HG03039 (cell line): ENCODE data around the gene SLC25A21.

Source experiments
- ATAC-seq: cut with Tn5 transposase; IDR thresholded peaks from one replicate; pipeline ENCODE4 v1.9.1; 2021; ENCODE audit warnings: mild to moderate bottlenecking, moderate library complexity; ENCODE audit not compliant: unreplicated experiment

Gene SLC25A21

DNA sequence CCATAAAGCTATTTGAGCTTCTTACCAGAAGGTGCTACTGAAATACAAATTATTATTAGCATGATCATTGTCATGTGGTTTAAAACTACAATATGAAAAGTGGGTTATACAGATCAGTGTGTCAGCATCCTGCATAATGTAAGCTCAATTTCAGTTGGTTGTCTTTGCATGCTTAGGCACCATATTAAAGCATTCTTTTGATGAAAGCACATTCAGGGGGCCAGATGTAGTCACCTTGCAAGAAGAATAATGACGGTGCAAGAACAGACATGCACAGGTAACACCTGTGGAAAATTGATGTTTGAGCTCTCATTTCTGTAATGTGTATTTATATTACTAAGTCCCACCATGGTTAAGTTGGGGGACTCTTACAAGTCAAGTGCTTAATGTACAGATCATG, 386.9 kb downstream of the SLC25A21 start:
- ATAC-seq: no peak

DNA sequence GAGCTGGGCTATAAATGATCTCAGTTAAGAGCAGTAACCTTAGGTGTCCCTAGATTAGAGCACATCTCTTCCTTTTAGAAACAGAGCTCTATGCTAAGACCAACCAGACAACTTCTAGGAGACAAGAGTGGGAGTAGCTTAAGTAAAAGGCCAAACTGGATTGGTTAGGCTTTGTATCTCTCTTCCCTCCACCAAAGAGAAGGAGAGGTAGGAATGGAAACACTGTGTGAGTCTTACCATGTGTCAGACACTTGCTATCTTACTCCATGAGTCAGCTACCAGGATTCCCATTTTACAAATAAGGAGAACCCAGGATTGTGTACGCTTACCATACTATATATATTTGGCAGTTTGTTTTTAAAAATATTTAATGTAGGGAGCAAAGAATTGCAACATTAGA, 387.9 kb downstream of the SLC25A21 start:
- ATAC-seq: no peak

DNA sequence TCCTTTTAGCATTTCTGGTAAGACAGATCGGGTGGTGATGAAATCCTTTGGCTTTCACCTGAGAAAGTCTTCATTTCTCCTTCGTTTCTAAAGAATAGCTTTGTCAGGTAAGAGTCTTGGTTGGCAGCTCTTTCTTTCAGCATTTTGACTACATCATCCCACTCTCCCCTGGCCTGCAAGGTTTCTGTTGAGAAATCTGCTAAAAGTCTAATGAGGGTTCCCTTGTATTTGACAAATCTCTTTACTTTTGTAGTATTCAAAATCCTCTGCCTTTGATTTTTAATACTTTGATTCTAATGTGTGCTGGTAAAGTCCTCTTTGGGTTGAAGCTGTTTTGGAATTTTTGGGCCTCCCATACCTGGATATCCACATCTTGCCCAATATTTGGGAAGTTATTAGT, 390.5 kb downstream of the SLC25A21 start:
- no peak for ATAC-seq

DNA sequence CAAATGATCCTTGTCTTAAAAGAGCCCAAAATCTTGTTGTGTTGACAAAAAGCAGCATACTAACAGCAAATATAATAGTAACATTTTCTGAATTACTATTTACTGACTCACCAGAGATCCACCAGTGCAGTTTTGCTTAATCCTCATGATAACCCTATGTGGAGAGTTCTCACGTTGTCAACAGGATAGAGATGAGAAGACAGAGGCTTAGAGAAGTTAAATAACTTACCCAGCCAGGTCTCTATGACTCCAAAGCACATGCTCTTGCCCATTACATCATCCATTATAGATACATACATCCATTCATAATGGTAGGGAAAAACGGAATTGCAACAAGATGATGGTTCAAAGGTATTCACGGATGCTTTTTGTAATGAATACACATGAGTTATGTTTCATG, 398.8 kb downstream of the SLC25A21 start:
- no peak for ATAC-seq

DNA sequence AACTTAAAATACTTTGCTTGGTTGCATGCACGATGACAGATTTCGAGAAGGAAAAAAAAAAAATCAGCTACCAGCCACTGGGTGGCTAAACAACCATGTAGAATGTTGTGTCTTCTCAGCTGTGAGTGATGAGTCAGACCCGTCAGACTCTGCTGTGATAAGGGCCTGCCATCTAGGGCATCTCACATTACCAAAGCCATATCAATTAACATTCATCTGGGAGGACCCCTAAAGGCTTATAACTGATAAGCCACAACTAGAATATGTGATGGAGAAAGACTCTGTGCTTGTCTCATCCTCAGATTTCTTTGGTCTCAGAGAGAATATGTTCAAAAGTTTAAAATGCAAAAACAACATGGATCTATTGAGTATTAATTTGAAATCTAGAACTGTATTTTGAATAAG, 399.3 kb downstream of the SLC25A21 start:
- ATAC-seq: no peak

DNA sequence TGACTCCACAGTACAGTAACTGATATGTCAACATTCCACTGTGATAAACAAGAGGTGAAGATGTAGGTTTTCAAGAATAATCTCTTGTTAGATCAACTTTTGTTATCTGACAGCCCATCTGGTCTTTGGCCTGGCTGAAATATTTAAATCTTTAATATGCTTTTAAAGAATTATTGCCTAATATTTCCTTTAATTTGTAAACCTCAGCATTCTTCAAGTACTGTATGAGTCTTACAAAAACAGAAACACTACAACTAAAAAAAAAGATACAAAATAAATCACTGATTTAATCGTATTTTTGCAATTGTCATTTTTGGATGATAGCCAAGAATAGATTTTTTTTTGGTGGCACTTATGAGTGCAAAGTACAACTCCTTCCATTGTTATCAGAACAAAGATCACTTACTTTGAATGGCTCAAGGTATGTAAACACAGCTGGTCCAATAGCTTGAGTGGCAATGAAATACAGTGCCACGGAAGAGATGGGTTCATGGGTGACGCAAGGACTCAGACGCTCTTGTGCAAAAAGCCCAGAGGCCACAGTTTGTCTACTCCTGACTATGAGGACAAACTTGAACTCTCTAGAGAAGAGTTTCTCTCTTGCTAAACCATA, 401.3 kb downstream of the SLC25A21 start:
- no peak for ATAC-seq

DNA sequence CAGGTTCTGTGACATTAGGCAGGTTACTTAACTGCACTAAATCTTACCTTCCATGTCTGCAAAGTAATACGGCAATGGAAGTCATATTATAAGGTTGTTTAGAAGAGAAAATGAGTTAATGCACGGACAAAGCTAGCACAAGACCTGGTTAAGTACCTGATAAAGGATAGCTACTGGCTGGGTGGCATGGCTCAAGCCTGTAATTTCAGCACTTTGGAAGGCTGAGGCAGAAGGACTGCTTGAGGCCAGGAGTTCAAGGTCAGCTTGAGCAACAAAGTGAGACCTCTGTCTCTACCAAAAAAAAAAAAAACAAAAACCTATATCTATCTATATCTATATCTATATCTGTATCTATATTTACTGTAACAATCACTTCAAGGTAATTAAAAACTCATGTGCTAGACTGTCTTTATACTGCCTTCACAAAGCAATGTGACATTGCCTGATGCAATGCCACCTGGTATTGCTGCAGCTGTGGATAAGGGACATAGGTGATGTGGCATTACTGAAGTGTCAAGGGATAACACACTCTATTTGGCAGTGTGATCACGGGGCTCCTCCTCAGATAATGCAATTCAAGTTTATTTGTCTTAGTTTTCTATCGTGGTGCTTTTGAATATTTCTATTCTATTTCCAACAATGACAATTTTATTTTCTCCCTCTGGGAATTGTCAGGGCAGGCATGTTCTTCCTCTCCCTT, 403.6 kb downstream of the SLC25A21 start:
- no peak for ATAC-seq

DNA sequence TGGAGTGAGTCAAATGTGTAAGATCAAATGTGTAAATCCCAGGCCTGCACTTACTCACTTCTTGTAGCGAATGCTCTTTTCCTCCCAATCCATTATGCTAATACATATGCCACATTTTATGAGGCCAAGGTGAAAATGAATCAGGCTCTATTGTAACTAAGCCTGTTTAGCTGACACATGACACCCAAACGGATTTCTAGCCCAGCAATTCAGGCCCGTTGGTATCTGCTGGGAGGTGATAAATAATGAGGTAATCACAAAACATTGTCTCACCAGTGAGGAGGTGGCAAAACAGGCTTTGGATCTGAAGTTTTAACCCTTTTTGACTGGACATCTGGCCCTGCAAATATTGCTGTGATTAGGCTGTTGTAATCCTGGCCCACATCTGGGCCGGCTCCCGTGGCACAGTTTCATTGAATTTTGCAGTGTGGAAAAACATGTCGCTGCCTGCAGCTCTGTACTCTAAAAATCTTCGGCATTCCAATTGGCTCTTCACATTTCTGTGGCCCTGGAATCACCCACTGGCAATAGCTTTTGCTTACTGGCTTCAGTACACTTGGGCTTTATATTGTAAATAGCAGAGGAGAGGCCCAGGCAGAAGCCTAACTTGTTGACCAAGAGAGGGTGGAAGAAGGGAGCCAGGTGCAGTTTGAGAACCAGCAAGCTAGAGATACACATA, 404.7 kb downstream of the SLC25A21 start:
- ATAC-seq: no peak

DNA sequence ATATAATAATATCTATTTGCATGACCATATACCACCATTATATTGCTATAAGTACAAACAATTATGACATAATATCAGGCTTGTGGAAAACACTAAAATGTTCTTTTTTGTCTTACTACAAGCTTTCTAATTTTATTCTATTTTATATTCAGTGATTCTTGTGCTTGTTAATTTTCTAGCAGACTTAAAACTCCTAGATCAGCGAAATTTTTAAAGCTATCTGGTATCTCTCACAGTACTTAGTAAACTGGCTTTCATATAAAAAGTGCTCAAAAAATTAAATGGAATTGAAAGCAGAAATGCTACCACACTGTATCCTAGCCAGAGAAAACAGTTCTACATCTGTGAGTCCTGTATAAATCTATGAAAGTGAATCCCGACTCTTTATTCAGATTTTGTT, 405.4 kb downstream of the SLC25A21 start:
- ATAC-seq: no peak

DNA sequence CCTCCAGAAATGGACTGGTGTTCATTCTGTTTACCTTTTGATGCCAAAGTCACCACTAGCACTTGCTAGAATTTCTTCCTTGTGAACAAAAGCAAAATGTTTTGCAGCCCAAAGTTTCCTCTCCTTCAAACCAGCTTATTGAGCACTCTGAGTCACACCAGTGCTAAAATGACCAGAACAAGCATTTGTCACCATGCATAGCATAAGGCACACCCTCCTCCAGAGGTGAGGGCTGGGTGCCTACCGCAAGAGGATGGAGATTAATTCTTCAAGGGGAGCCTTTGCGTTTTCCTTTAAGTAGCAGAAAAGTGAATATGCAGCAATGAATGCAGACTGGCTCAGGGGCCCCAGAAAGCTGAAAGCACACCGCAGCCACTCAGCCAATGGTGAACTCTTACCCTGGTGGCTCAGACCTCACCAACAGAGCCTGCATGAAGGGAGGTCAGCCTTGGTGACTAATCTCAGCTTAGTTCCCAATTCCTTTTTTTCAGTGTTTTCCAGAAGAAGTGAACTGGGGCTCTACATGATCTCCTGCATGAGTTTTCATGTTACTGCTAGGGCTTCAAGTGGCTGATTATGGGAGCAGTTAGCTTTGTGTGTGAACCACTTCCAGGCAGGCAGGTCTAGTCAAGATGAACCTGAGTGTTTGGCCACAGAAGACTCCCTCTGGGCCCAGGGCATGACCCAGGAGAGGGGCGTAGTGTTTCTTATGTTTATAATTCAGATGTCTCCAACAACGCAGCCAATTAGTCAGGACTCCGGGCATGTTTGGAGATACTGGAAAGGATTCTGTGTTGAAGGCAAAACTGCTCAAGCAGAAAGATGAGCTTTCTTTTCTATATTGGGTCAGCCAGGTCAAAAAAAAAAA, 414.4 kb downstream of the SLC25A21 start:
- ATAC-seq: no peak

DNA sequence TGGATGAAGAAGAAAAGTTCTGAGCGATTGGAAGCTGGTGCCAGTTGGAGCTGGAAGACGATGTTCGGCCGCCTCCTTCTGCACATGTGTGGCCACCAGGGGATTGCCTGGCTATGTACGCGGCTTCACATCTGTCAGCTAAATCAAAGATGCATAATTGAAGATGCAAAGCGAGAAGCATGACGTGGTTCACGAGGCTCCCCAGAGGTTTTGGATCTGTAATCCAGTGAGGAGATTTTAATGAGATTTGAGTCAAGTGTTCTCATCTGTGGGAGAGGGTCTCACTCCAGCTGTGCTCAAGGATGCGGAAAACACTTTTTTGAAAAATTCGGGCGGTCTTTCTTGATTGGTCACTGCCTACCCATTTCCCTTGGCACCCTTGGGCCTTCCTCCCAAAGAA, 416.2 kb downstream of the SLC25A21 start:
- no peak for ATAC-seq

DNA sequence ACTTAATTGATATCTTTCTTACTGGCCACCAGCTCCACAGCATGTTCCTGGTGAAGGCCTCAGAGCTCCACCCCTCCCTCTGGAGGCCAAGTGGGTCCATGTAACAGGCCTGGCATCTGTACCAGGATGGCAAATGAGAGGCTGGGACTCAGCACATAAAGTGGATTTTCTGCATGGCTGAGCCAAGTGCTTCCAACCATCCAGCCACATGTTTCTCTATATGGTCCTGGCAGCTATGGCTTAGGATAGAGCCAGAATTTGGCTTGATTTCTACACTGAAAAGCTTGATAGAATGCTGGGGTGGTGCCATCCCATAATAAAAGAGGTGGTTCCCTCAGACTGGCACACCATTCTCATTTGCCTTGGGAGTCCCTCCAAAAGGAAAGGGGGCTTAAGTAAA, 416.6 kb downstream of the SLC25A21 start:
- ATAC-seq: no peak

DNA sequence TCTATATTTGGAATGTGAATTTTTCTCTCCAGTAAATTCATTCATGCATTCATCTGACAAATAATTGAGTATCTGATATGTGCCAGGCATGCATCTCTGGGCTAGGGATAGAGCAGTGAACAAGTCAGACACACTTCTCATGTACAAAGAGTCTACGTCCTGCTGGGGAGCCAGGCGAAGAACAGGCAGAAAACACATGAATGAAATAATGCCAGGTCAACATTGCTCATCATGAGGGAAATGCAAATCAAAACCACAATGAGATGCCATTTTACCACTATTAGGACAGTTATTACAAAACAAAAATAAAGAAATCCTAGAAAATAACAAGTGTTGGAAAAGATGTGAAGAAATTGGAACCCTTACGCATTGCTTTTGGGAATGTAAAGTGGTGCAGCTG, 420.5 kb downstream of the SLC25A21 start:
- no peak for ATAC-seq

DNA sequence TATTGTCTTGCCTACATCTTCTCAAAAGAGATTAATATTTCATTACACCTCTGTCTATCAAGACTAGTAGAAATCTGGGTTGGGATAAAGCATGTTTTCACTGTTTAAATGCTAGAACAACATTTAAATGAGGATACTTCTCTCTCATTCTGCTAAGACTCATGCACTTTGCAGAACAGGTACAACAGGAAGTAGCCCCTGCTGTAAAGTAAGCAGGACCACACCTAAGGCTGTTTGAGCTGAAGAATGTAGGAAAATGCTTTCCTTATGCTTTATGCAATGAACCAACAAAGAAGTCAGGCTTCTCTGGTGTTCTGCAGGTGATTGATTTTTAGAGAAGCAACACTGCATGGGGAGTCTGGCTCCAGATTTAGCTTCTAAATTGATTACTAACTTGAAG, 421.3 kb downstream of the SLC25A21 start:
- ATAC-seq: no peak

DNA sequence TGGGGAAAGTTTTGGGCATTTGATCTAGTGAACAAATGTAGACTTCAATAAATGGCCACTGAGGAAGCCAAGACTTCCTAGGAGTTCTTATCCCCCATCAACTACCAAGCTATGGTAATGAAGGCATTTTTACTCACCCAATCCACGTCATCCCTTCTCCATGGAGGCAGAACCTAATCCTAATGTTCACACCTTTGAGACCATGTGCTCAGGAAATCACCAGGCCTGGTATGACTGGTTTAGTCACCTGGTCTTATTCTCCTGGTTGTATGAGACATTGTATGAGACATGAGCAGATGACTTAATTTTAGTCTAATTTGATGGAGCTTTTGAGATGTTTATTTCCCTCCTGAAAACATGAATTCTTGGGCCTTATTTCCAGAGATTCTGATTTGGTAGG, 422.2 kb downstream of the SLC25A21 start:
- ATAC-seq: no peak

DNA sequence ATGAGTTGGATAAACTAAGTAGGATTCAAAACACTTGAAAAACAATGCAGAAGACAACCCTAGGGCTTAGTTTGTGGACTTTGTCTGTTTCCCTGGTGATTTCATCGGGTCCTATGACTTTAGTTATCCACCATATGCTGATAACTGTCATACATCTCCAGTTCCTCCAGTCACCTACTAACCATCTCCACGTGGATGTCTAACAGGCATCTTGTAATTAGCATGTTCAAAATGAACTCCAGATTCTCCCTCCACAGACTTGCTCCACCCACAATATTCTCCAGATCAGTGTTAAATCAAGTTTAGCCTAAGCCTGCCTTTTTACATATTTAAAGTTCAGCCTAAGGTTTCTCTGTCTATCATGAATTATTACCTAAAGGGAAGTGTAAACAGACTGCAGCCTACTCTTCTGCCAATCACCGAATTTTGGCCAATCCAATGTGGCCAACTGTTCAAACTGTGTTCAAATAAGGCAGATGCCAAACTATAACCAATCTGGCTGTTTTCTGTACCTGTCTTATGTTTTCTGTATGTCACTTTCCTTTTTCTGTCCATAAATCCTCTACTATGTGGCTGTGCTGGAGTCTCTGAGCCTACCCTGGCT, 423.7 kb downstream of the SLC25A21 start:
- ATAC-seq: no peak

DNA sequence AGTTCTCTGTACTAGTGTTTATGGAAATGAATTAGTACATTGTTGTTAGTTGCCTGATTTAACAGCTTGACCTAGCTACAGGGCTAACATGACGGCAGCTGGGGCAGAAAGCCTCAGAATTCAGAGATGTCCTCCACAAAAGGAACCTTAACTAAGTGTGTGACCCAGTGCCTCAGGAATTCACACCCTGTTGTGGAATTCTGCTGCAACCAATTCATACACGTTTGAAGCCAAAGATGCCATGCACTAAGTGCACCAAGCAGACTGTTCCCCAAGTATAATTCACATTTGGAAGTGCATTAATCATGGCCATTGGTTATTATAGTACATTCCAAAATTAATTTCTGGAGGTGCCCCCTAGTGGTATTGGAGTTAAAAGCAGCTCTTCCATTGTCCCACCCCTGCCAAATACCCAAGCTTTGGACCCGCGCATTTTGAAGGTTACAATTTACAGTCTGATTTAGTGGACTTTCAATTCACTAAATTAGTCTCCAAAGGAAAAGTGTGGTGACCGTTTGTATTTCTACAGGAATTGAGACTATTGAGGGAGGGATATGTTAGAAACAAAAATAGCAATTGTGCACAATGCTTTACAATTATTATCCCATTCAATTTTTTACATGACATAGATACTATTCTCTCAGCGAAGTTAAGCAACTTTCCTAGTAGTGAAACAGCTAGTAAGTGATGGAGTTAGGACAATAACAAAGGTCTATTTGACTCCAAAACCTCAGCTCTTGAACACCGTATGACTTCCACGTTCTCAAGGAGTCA, 424.8 kb downstream of the SLC25A21 start:
- no peak for ATAC-seq

DNA sequence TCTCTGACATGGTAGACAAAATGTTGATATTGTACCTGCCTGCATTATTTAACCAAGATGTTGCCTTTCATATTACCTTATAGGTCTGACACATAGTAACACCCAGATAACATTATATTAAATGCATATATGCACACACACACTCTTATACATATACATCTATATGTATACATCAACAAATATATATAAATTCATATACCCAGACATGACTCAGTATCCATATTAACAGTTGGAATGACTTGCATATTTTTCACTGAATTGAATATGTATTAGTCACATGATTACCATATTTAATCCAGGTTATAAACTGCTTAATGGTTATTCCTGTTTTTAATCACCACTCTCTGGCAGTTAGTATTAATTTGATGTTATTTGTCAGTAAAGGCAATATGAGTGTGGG, 425.5 kb downstream of the SLC25A21 start:
- ATAC-seq: no peak

DNA sequence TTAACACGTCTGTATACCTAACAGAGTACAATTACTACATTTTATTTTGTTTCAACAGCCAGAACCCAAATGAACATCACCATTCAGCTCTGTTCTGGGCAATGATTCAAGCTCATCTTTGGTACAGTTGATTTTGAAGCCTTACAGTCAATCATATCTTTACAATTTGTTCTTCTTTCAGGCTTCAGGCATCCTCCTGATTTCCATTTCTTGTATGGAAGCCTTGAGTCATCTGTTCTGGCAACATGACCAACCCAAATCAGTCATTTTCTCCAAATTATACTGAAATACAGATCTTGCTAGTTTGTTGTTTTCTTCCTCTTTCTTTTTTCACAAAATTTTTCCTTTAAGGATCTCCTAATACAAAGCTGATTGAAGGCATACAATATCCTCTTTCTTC, 430.5 kb downstream of the SLC25A21 start:
- no peak for ATAC-seq

DNA sequence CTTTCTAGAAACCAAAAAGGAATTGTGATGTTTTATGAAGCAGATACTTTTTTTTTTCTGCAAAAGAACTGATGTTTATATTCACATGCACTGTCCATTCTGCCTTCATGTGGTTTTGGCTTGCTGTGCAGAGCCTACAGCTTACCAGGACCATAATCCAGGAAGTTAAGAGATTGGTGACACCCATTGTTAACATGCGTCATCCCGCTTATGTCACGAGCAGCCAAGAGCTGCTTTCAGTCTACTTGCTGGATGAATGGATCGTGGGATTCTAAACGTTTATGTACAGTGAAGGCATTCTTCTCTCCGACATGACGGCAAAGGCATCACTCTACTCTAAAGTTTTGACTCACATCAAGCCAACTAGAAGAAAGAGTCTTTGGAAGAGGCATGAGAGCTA, 434.1 kb downstream of the SLC25A21 start:
- ATAC-seq: no peak
